ENCODE measurements around the gene RECK. TPM values are rescaled to one million over a fixed set of nuclear protein-coding genes. Genes with fewer than 3 reads are reported as not detected.

Gene RECK
- total RNA-seq, 1 experiment from 2014 or later = 19.4 TPM

- DNase-seq (ENCODE audit: low spot score) = peak; percentile 43
Measured at GRCh38 chr9:36023260-36024048, 13.3 kb upstream of the RECK start.

GRCh38 chr9:36025746-36026145 lies 11.0 kb upstream of the RECK start:
- no peak for DNase-seq (ENCODE audit: low spot score)

DNA sequence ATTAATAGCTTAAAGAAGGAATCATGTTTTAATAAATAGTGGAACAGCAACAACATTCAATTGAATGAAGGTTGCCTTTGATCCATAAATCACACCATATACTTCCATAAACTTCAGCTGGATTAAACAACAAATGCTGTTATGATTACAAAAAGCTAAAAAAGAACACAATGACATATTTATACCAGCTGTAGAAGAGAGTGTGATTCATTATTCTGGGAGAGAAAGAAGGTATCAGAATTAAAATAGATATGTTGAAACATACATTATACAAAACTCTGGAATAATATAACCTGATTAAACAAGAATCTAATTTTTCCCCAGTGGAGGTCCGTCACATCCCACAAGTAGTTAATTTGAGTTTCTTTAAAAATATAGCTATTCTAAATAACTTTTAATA lies 7.5 kb upstream of the RECK start:
- no peak for DNase-seq (ENCODE audit: low spot score)

GRCh38 chr9:36029765-36030528 lies 6.8 kb upstream of the RECK start:
- DNase-seq (ENCODE audit: low spot score) = peak; percentile 43

- DNase-seq (ENCODE audit: low spot score) = no peak
Measured at GRCh38 chr9:36030871-36031270, 5.8 kb upstream of the RECK start.

- DNase-seq (ENCODE audit: low spot score) = no peak
Measured at GRCh38 chr9:36031774-36032555, 4.7 kb upstream of the RECK start.

- no peak for DNase-seq (ENCODE audit: low spot score)
Measured at GRCh38 chr9:36033788-36034187, 2.9 kb upstream of the RECK start.

DNA sequence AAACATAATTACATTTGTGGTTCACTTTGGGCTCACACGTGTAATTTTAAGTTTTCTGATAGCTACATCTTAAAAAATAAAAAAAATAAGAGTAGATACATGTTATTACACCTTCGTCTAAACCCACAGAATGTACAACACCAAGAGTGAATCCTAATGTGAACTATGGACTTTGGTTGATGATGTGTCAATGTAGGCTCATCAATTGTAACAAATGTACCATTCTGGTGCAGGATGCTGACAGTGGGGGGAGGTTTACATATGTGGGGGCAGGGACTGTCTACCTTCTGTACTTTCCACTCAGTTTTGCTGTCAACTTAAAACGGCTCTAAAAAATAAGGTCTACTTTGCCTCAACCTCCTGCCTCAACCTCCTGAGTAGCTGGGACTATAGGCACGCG lies 2.5 kb upstream of the RECK start:
- DNase-seq (ENCODE audit: low spot score) = no peak

- no peak for DNase-seq (ENCODE audit: low spot score)
Measured at GRCh38 chr9:36035006-36035405, 1.7 kb upstream of the RECK start.

GRCh38 chr9:36036253-36036779 lies 397 bp upstream of the RECK start:
- no peak for DNase-seq (ENCODE audit: low spot score)

DNA sequence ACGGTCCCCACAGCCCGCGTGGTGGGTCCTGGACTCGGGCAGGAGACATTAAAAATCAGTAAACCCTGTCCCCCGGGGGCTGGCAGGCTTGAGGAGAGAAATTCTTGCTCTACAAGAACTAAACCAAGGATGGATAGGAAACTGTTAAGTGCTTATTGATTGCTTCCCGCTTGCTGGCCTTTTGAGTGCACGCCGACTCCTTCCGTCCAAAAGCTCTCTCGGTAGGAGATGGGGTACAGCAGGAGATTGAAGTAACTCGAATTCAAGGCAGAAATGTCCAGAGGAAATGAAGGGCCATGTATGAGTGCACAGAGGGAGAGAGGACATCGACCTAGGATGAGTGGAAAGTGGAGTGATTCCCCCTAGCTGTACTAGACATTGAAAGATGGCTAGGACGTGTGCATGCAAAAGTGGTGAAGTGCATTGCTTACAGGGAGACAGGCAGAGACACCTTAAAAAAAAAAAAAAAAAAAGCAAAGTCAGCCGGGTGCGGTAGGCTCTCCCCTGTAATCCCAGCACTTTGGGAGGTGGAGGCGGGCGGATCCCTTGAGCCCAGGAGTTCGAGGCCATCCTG lies 923 bp downstream of the RECK start:
- DNase-seq (ENCODE audit: low spot score) = peak; percentile 32

DNA sequence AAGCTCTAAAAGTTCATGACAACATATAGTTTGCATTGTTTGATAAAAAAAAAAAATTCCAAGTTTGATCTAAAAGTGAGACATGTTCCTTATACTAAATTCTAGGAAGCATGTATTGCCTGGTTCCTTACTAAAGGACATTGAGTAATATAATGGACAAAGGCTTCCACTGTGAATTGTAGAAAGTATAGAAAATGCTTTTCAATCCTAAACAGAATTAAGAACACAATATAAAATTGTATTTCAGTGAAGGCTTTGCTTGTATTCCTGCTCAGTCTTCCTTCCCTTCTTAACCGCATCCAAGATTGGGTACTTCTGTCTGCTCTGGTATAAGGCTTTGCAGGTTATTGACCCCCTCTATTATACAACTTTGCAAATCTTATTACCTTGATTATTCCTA lies 2.4 kb downstream of the RECK start:
- DNase-seq (ENCODE audit: low spot score) = no peak

DNA sequence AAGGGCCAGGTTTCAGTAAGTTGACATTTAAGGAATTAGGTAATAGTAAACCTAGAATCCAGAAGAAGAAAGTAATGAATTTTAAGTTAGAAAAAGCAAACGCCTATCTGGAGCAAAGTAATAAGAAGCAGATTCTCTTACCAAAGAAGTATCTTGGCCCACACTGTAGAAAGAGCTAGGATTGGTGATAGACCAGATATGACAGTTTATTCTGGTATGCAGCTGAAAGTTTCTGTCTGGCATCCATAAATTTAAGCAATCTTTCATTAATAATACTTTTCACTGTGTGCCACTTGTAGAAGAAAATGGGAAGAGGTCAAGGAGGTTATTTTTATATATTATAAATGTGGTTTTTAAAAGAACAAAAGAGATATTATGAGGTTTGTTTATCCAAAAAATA lies 3.0 kb downstream of the RECK start:
- DNase-seq (ENCODE audit: low spot score) = no peak

DNA sequence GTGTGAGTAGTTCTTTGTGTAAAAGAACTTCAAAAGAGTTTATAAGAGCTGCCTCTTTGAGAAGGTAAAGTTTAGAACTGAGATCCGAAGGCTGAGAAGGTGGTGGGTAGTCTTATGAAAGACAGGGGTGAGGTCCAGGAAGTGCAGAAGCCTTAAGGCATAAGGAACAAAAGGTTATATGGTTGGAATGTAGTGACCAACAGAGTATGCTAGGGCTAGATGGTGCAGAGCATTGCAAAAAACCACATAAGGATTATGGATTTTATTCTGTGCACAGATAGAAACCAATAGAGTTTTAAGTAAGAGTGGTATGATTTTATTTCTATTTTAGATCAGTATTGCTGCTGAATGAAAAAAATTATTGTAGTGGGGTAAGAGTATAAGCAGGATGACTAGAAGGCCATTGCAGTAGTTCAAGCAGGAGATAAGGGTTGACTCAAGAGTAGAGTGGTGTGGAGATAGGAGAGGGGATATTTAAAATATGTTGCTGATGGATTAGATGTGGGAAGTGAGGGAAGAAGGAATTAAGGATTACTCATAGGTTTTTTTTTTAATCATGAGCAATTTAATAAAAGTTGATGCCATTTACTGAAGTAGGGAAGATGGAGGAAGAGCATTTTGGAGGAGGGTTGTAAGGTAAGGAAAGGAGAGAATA lies 3.7 kb downstream of the RECK start:
- DNase-seq (ENCODE audit: low spot score) = no peak

DNA sequence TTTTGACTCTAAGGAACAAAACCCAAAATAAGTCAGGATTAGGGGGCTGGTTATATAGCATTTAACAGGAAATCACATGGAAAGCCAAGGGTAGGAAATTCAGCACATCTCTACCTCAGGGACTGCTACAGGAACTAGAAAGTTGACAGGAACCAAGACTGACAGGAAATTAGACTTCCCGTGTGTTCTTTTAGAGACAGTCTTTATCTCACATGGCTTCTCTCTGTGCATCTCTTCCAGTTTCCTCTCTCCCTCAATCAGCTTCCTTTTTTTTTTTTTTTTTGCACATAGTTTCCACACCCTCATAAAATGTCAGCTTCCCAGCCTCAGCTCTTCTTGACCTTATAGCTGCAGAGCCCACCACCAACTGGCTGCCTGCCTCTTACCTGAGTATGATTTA lies 4.8 kb downstream of the RECK start:
- DNase-seq (ENCODE audit: low spot score) = no peak

- no peak for DNase-seq (ENCODE audit: low spot score)
Measured at GRCh38 chr9:36045610-36046009, 8.9 kb downstream of the RECK start.

GRCh38 chr9:36046923-36047322 lies 10.2 kb downstream of the RECK start:
- DNase-seq (ENCODE audit: low spot score) = no peak

DNA sequence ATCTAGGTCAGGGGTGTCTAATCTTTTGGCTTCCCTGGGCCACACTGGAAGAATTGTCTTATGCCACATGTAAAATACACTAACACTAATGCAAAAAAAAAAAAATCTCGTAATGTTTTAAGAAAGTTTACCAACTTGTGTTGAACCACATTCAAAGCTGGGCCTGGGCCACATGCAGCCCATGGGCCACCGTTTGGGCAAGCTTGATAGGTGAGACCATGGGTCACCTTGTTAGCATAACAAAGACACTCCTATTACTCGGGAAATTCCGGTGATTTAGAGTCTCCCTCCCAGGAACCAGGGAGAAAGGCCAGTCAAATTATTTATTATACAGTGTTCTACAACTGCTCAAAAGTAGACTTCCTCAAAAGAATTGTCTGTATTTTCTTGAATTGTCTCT lies 12.7 kb downstream of the RECK start:
- no peak for DNase-seq (ENCODE audit: low spot score)

DNA sequence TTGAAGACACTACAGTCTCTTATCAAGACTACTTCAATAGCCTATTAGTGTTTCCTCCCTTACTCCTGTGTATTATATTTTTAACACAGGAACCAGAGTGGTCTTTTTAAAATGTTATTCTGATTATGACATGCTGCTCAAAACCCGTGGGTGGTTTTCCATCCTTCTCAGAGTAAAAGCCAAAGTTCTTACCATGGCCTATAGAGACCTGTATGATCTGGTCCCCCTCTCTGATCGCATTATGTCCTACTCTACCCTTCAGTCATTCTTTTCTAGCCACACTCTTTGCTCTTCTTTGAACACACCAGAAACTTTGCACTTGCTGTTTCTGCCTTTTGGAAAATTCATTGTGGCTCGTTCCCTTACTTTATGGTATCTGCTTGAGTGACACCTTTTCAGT lies 13.8 kb downstream of the RECK start:
- DNase-seq (ENCODE audit: low spot score) = no peak

DNA sequence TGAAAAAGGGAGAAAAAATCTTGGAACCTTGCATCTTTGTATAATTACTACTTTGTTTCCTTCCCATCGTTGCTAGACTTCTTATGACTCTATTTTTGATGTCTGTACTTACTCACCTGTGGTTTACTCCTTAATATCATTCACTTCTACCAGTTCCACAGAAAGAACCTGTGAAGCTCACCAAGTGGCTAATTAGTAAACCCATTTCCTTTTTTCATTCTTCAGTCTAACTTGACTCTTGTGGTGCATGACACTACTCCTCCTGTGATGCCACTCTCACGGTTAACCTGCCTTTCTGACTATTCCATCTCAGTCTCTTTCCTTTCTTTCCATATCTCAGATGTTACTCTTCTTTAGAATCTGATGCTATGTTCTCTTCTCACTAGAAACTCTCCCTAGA lies 14.6 kb downstream of the RECK start:
- DNase-seq (ENCODE audit: low spot score) = no peak

GRCh38 chr9:36053971-36054370 lies 17.3 kb downstream of the RECK start:
- DNase-seq (ENCODE audit: low spot score) = no peak

Measured in A172 (cell line).